Measurements from ENCODE around the gene RPL36AL.
"Not testable (repeated sequence)": the region's sequence is repeated elsewhere in the genome, so short reads cannot be mapped to it uniquely, and the experiment has no call there.

Gene RPL36AL

GRCh38 chr14:49619273-49619672 lies 1.2 kb downstream of the RPL36AL start:
- not testable (repeated sequence) for FAIRE-seq

- FAIRE-seq: no peak
Observed at GRCh38 chr14:49617852-49618519, 2.4 kb downstream of the RPL36AL start.

GRCh38 chr14:49615776-49616175 lies 4.7 kb downstream of the RPL36AL start:
- FAIRE-seq: no peak

- no peak for FAIRE-seq
Observed at GRCh38 chr14:49614196-49614595, 6.2 kb downstream of the RPL36AL start.

- FAIRE-seq: no peak
Observed at GRCh38 chr14:49612671-49613070, 7.8 kb downstream of the RPL36AL start.

GRCh38 chr14:49612251-49612650 lies 8.2 kb downstream of the RPL36AL start:
- no peak for FAIRE-seq

GRCh38 chr14:49607583-49607982 lies 12.8 kb downstream of the RPL36AL start:
- no peak for FAIRE-seq

- no peak for FAIRE-seq
Observed at GRCh38 chr14:49598485-49599300, 21.7 kb downstream of the RPL36AL start, which contains the start of gene LRR1. Gene LRR1, plus strand, starts transcription at chr14:49598940. Its CDS starts 81 bp downstream, at chr14:49599021.

GRCh38 chr14:49598189-49598484 lies 22.3 kb downstream of the RPL36AL start:
- no peak for FAIRE-seq

GRCh38 chr14:49594347-49595091 lies 25.9 kb downstream of the RPL36AL start:
- FAIRE-seq: no peak

- FAIRE-seq: no peak
Observed at GRCh38 chr14:49593016-49593415, 27.4 kb downstream of the RPL36AL start.

- no peak for FAIRE-seq
Observed at GRCh38 chr14:49589387-49589786, 31.0 kb downstream of the RPL36AL start.

- FAIRE-seq: peak; percentile 84
Observed at GRCh38 chr14:49586673-49587460, 33.6 kb downstream of the RPL36AL start.

GRCh38 chr14:49585803-49586672 lies 34.4 kb downstream of the RPL36AL start, which contains the start of gene RPS29:
Gene RPS29, minus strand, starts transcription at chr14:49586380. Its CDS starts 34 bp downstream, at chr14:49586346.
- peak; percentile 95 for FAIRE-seq

- not testable (repeated sequence) for FAIRE-seq
Observed at GRCh38 chr14:49584981-49585640, 35.3 kb downstream of the RPL36AL start.

GRCh38 chr14:49584058-49584457 lies 36.4 kb downstream of the RPL36AL start:
- no peak for FAIRE-seq

GRCh38 chr14:49583629-49584028 lies 36.8 kb downstream of the RPL36AL start:
- no peak for FAIRE-seq

GRCh38 chr14:49582113-49582977 lies 38.1 kb downstream of the RPL36AL start:
- no peak for FAIRE-seq

- no peak for FAIRE-seq
Observed at GRCh38 chr14:49581209-49582112, 39.0 kb downstream of the RPL36AL start.

Data from islet of Langerhans (tissue), 1 donor.